Measurements from ENCODE around the gene HAX1.
"Not testable (repeated sequence)": the region's sequence is repeated elsewhere in the genome, so short reads cannot be mapped to it uniquely, and the experiment has no call there.

Gene HAX1

GRCh38 chr1:154272999-154273563, 652 bp downstream of the HAX1 start:
- H3K4me1 ChIP-seq (ENCODE audit: control insufficient read depth, insufficient read depth, low read length), result no peaks in the 10 kb centered on the region
- no peaks in the 10 kb centered on the region for H3K9me3 ChIP-seq (ENCODE audit: control insufficient read depth, insufficient read depth, low read length)
- H3K27me3 ChIP-seq (ENCODE audit: control insufficient read depth, insufficient read depth, low read length), result no peaks in the 10 kb centered on the region
- H3K4me3 ChIP-seq (ENCODE audit: low read length), result peak overlapping the region; percentile 86
- no CpG with 5 or more reads among the region's 13 CpGs for WGBS (ENCODE audit: insufficient coverage, insufficient read length)
- no peak for DNase-seq (ENCODE audit: low read depth, low spot score)
- peaks cover 6% of the 10 kb centered on the region; the same call in 1 of the 2 replicates for H3K36me3 ChIP-seq (ENCODE audit: control insufficient read depth, insufficient read depth, low read length)
- H3K27ac ChIP-seq (ENCODE audit: low read length), result no peak overlapping the region

DNA sequence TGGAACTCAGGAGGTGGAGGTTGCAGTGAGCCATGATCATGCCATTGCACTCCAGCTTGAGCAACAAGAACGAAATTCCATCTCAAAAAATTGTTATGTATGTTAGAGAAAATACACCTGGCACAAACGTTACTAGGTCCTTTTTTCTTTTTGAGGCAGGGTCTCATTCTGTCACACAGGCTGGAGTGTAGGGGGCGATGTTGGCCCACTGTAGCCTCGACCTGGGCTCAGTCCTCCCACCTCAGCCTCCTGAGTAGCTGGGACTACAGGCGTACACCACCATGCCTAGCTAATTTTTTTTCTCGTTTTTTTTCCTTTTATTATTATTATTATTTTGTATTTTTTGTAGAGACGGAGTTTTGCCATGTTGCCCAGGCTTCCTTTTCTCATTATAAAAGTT, 4.4 kb downstream of the HAX1 start:
- peaks cover 4% of the 10 kb centered on the region; the same call in 1 of the 2 replicates for H3K36me3 ChIP-seq (ENCODE audit: control insufficient read depth, insufficient read depth, low read length)
- H3K27ac ChIP-seq (ENCODE audit: low read length), result no peak overlapping the region
- DNase-seq (ENCODE audit: low read depth, low spot score), result no peak
- no peaks in the 10 kb centered on the region for H3K9me3 ChIP-seq (ENCODE audit: control insufficient read depth, insufficient read depth, low read length)
- no peaks in the 10 kb centered on the region for H3K4me1 ChIP-seq (ENCODE audit: control insufficient read depth, insufficient read depth, low read length)
- H3K27me3 ChIP-seq (ENCODE audit: control insufficient read depth, insufficient read depth, low read length), result no peaks in the 10 kb centered on the region
- no peak overlapping the region for H3K4me3 ChIP-seq (ENCODE audit: low read length)
- no CpG with 5 or more reads among the region's 7 CpGs for WGBS (ENCODE audit: insufficient coverage, insufficient read length)

DNA sequence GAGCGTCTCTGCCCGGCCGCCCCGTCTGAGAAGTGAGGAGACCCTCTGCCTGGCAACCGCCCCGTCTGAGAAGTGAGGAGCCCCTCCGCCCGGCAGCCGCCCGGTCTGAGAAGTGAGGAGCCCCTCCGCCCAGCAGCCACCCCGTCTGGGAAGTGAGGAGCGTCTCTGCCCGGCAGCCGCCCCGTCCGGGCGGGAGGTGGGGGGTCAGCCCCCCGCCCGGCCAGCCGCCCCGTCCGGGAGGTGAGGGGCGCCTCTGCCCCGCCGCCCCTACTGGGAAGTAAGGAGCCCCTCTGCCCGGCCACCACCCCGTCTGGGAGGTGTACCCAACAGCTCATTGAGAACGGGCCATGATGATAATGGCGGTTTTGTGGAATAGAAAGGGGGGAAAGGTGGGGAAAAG, 15.2 kb downstream of the HAX1 start:
- not testable (repeated sequence) for H3K9me3 ChIP-seq (ENCODE audit: control insufficient read depth, insufficient read depth, low read length); H3K36me3 ChIP-seq (ENCODE audit: control insufficient read depth, insufficient read depth, low read length); DNase-seq (ENCODE audit: low read depth, low spot score); H3K27ac ChIP-seq (ENCODE audit: low read length); H3K4me3 ChIP-seq (ENCODE audit: low read length); H3K27me3 ChIP-seq (ENCODE audit: control insufficient read depth, insufficient read depth, low read length); H3K4me1 ChIP-seq (ENCODE audit: control insufficient read depth, insufficient read depth, low read length)
- WGBS (ENCODE audit: insufficient coverage, insufficient read length), result no CpG with 5 or more reads among the region's 30 CpGs

DNA sequence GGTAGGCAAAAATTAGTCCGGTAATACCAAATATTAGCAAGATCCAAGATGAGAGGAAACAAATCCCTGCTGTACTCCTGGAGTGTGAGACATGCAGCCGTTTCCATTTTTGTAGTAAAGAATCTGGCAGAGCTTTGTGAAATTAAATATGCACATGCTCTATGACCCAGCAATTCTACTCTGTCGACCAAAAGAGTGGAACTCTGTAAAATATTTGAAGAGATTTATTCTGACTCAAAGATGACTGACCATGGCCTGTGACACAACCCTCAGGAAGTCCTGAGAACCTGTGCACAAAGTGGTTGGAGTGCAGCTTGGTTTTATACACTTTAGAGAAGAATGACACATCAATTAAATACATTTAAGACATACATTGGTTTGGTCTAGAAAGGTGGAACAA, 16.2 kb downstream of the HAX1 start:
- Histone ChIP-seq H3K4me1 (ENCODE audit: control insufficient read depth, insufficient read depth, low read length) (no peaks in the 10 kb centered on the region), H3K27ac (ENCODE audit: low read length) (no peak overlapping the region), H3K36me3 (ENCODE audit: control insufficient read depth, insufficient read depth, low read length) (no peaks in the 10 kb centered on the region), H3K27me3 (ENCODE audit: control insufficient read depth, insufficient read depth, low read length) (no peaks in the 10 kb centered on the region), H3K4me3 (ENCODE audit: low read length) (no peak overlapping the region), H3K9me3 (ENCODE audit: control insufficient read depth, insufficient read depth, low read length) (no peaks in the 10 kb centered on the region; the same call in 1 of the 2 replicates)
- WGBS (ENCODE audit: insufficient coverage, insufficient read length), result no CpG with 5 or more reads among the region's 3 CpGs
- DNase-seq (ENCODE audit: low read depth, low spot score), result no peak

GRCh38 chr1:154290921-154291320, 18.5 kb downstream of the HAX1 start:
- Histone ChIP-seq H3K4me1 (ENCODE audit: control insufficient read depth, insufficient read depth, low read length) (no peaks in the 10 kb centered on the region), H3K27me3 (ENCODE audit: control insufficient read depth, insufficient read depth, low read length) (no peaks in the 10 kb centered on the region), H3K27ac (ENCODE audit: low read length) (no peak overlapping the region), H3K9me3 (ENCODE audit: control insufficient read depth, insufficient read depth, low read length) (no peaks in the 10 kb centered on the region; the same call in 1 of the 2 replicates), H3K36me3 (ENCODE audit: control insufficient read depth, insufficient read depth, low read length) (no peaks in the 10 kb centered on the region), H3K4me3 (ENCODE audit: low read length) (no peak overlapping the region)
- no CpG with 5 or more reads among the region's 1 CpG for WGBS (ENCODE audit: insufficient coverage, insufficient read length)
- DNase-seq (ENCODE audit: low read depth, low spot score), result no peak

DNA sequence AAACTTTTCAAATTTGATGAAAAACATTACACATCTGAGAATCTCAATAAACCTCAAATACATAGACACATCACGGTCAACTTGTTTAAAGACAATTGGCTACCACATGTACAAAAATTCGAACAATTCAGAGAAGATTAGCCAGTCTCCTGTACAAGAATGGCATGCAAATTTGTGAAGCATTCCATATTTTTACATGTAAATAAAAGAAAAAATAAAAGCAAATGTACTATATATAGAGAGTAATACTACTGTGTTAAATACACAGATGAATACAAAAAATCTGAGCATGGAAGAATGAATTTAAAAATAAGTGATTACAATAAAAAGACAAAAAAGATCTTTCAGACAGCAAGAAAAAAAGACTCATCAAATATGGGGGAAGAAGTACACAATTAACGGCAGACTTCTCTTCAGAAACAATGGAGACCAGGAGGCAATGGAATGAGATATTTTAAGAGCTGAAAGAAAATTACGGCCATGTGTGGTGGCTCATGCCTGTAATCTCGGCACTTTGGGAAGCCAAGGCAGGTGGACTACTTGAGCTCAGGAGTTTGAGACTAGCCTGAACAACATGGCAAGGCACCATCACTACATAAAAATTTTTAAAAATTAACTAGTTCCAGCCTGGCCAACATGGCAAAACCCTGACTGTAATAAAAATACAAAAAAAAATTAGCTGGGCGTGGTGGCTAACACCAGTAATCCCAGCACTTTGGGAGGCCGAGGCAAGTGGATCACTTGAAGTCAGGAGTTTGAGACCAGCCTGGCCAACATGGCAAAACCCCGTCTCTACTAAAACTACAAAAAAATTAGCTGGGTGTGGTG, 23.2 kb downstream of the HAX1 start:
- no CpG with 5 or more reads among the region's 8 CpGs for WGBS (ENCODE audit: insufficient coverage, insufficient read length)

GRCh38 chr1:154301582-154301981, 29.2 kb downstream of the HAX1 start:
- Histone ChIP-seq H3K27ac (ENCODE audit: low read length) (no peak overlapping the region), H3K27me3 (ENCODE audit: control insufficient read depth, insufficient read depth, low read length) (no peaks in the 10 kb centered on the region), H3K9me3 (ENCODE audit: control insufficient read depth, insufficient read depth, low read length) (no peaks in the 10 kb centered on the region), H3K4me3 (ENCODE audit: low read length) (no peak overlapping the region), H3K36me3 (ENCODE audit: control insufficient read depth, insufficient read depth, low read length) (no peaks in the 10 kb centered on the region), H3K4me1 (ENCODE audit: control insufficient read depth, insufficient read depth, low read length) (no peaks in the 10 kb centered on the region)
- DNase-seq (ENCODE audit: low read depth, low spot score), result no peak
- no CpG with 5 or more reads among the region's 1 CpG for WGBS (ENCODE audit: insufficient coverage, insufficient read length)

More for the DNA sequence above, 23.2 kb downstream of the HAX1 start:
- H3K36me3 ChIP-seq (ENCODE audit: control insufficient read depth, insufficient read depth, low read length), result no peaks in the 10 kb centered on the region
- no peak overlapping the region for H3K27ac ChIP-seq (ENCODE audit: low read length)
- no peaks in the 10 kb centered on the region for H3K4me1 ChIP-seq (ENCODE audit: control insufficient read depth, insufficient read depth, low read length)
- no peaks in the 10 kb centered on the region for H3K27me3 ChIP-seq (ENCODE audit: control insufficient read depth, insufficient read depth, low read length)
- DNase-seq (ENCODE audit: low read depth, low spot score), result no peak
- no peak overlapping the region for H3K4me3 ChIP-seq (ENCODE audit: low read length)
- no peaks in the 10 kb centered on the region; the same call in 1 of the 2 replicates for H3K9me3 ChIP-seq (ENCODE audit: control insufficient read depth, insufficient read depth, low read length)

DNA sequence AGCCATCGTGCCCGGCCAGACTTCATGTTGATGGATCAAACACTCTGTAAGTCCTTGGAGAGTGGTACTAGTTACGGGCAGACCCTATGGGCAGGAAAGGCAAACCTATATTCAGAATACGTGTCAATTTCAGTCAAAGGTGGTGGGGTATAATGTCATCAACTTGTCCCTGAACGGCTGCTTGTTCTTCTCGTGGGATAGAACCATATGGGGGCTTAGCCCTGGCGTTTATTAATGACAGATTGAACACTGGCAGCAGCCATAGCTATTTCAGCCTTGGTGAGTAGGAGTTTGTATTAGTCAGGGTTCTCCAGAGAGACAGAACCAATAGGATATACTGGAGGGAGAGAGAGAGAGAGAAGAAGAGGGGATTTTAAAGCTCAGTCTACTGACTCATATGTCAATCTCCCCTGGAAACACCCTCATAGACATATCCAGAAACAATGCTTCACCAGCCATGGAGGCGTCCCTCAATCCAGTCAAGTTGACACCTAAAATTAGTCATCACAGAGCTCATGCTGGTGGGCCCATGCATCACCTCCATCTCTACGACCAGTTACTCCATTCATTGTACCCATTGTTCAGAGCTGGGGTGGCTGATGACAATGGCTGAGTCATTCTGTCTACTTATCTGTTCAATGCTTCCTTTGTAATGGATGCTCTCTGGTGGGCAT, 32.4 kb downstream of the HAX1 start:
- Histone ChIP-seq H3K4me3 (ENCODE audit: low read length) (no peak overlapping the region), H3K36me3 (ENCODE audit: control insufficient read depth, insufficient read depth, low read length) (no peaks in the 10 kb centered on the region), H3K9me3 (ENCODE audit: control insufficient read depth, insufficient read depth, low read length) (no peaks in the 10 kb centered on the region), H3K27ac (ENCODE audit: low read length) (no peak overlapping the region), H3K4me1 (ENCODE audit: control insufficient read depth, insufficient read depth, low read length) (no peaks in the 10 kb centered on the region), H3K27me3 (ENCODE audit: control insufficient read depth, insufficient read depth, low read length) (no peaks in the 10 kb centered on the region)
- WGBS (ENCODE audit: insufficient coverage, insufficient read length), result no CpG with 5 or more reads among the region's 9 CpGs
- no peak for DNase-seq (ENCODE audit: low read depth, low spot score)

DNA sequence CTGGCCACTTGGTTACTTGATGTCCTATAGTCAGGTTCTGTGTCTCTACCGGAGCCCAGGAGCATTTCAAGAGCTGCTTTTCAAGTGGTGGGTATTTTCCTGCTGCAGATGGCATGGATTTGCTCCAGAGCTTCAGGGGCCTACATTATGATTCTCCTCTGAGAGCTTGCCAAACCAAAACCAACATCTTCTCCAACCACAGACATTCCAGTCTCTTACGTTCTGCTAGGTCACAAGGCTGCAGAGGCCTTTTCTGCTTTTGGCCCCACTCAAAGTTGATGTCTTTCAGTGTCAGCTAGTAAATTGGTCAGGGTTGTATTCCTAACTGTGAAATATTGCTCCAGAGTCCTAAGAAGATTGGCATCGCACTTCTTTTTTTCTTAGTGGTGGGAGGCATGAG, 33.7 kb downstream of the HAX1 start:
- Histone ChIP-seq H3K4me1 (ENCODE audit: control insufficient read depth, insufficient read depth, low read length) (no peaks in the 10 kb centered on the region), H3K36me3 (ENCODE audit: control insufficient read depth, insufficient read depth, low read length) (no peaks in the 10 kb centered on the region), H3K4me3 (ENCODE audit: low read length) (no peak overlapping the region), H3K27me3 (ENCODE audit: control insufficient read depth, insufficient read depth, low read length) (no peaks in the 10 kb centered on the region), H3K27ac (ENCODE audit: low read length) (no peak overlapping the region), H3K9me3 (ENCODE audit: control insufficient read depth, insufficient read depth, low read length) (no peaks in the 10 kb centered on the region)
- no peak for DNase-seq (ENCODE audit: low read depth, low spot score)
- no CpG with 5 or more reads among the region's 3 CpGs for WGBS (ENCODE audit: insufficient coverage, insufficient read length)

DNA sequence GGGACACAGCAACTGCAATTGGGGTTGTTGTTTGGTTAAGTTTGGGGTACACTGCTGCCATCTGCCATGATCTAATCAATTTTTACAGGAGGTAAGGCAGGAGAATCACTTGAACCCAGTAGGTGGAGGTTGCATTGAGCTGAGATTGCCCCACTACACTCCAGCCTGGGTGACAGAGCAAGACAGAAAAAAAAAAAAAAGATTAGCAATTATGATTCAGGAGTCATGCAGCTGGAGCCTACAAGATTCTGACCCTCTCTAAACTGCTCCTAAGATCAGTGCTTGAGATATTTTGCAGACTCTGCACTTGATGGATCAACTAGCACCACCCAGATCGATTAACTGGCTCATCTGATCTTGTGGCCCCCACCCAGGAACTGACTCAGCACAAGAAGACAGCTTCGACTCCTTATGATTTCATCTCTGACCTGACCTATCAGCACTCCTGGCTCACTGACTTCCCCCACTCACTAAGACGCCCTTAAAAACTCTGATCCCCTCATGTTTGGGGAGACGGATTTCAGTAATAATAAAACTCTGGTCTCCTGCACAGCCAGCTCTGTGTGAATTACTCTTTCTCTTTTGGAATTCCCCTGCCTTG, 35.3 kb downstream of the HAX1 start:
- not testable (repeated sequence) for H3K27me3 ChIP-seq (ENCODE audit: control insufficient read depth, insufficient read depth, low read length); H3K4me1 ChIP-seq (ENCODE audit: control insufficient read depth, insufficient read depth, low read length); H3K9me3 ChIP-seq (ENCODE audit: control insufficient read depth, insufficient read depth, low read length); H3K27ac ChIP-seq (ENCODE audit: low read length); DNase-seq (ENCODE audit: low read depth, low spot score); H3K36me3 ChIP-seq (ENCODE audit: control insufficient read depth, insufficient read depth, low read length); H3K4me3 ChIP-seq (ENCODE audit: low read length)
- WGBS (ENCODE audit: insufficient coverage, insufficient read length), result no CpG with 5 or more reads among the region's 4 CpGs

All from iPS DF 6.9 (cell line).